GM23338 (cell line): ENCODE data around the gene CASK.

Experiments used
- CREB1 ChIP-seq: fragments of 250-450 bp; sonication (Bioruptor Pico); IDR thresholded peaks from 2 replicates; pipeline ENCODE4 v1.5.0; 2020; ENCODE audit warnings: low read depth, mild to moderate bottlenecking, moderate library complexity
- EZH2 ChIP-seq: fragments of 200-600 bp; sonication (generic); IDR thresholded peaks from one replicate; pipeline ENCODE4 v1.8.0; 2017; ENCODE audit warnings: antibody characterized with exemption, mild to moderate bottlenecking, low read depth; ENCODE audit not compliant: unreplicated experiment
- EZH2phosphoT487 ChIP-seq: fragments of 200-600 bp; sonication (generic); IDR thresholded peaks from one replicate; pipeline ENCODE4 v1.8.1; 2018; ENCODE audit warnings: antibody characterized with exemption; ENCODE audit not compliant: unreplicated experiment
- JUNB ChIP-seq: IDR thresholded peaks from one replicate; pipeline ENCODE4 v1.6.1; 2016; ENCODE audit warnings: antibody characterized with exemption; ENCODE audit not compliant: unreplicated experiment
- POLR2AphosphoS5 ChIP-seq: IDR thresholded peaks from 2 replicates; pipeline ENCODE4 v1.6.1; 2016; ENCODE audit warnings: antibody characterized with exemption, low read depth
- STAT1 ChIP-seq: IDR thresholded peaks from one replicate; pipeline ENCODE4 v1.6.1; 2016; ENCODE audit warnings: antibody characterized with exemption; ENCODE audit not compliant: unreplicated experiment
- ZNF114 ChIP-seq: fragments of 250-450 bp; sonication (Bioruptor Pico); IDR thresholded peaks from 2 replicates; pipeline ENCODE4 v1.5.0; 2020; ENCODE audit warnings: mild to moderate bottlenecking, moderate library complexity
- TF ChIP-seq, protein P1 (sequence below): IDR thresholded peaks from one replicate; pipeline ENCODE4 v1.6.1; 2018; ENCODE audit warnings: antibody characterized with exemption; ENCODE audit not compliant: unreplicated experiment
- TF ChIP-seq, protein P2 (sequence below), 2 experiments: fragments of 200-600 bp in 1 of 2; sonication (generic) in 1 of 2; conservative IDR thresholded peaks; 2 replicates each; pipeline versions ENCODE4 v1.5.1 to v1.6.1; 2016 to 2017; ENCODE audit warnings: antibody characterized with exemption in 2 of 2, low read depth in 2 of 2, mild to moderate bottlenecking in 2 of 2, moderate library complexity in 1 of 2

DNA sequence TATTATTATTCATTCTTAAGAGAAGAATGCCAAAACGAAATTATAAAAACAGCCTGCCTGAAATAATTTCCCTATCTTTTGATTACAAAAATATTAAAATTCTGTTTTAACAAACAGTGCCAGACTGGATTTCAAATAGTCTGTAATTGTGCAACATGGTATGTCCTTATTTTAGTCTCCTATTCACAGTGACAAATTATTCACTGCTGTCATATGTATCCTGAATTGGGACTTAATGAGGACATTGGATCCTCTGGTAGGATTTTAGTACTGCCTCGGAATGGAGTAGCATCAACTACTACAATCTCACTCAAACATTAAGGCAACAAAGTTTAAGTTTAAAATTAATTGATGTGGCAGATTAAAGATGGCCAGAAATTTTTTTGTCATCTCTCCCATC, 97.6 kb downstream of the CASK start:
- TF ChIP-seq POLR2AphosphoS5, result no peak
- no peak for TF ChIP-seq EZH2
- TF ChIP-seq, protein P1, sequence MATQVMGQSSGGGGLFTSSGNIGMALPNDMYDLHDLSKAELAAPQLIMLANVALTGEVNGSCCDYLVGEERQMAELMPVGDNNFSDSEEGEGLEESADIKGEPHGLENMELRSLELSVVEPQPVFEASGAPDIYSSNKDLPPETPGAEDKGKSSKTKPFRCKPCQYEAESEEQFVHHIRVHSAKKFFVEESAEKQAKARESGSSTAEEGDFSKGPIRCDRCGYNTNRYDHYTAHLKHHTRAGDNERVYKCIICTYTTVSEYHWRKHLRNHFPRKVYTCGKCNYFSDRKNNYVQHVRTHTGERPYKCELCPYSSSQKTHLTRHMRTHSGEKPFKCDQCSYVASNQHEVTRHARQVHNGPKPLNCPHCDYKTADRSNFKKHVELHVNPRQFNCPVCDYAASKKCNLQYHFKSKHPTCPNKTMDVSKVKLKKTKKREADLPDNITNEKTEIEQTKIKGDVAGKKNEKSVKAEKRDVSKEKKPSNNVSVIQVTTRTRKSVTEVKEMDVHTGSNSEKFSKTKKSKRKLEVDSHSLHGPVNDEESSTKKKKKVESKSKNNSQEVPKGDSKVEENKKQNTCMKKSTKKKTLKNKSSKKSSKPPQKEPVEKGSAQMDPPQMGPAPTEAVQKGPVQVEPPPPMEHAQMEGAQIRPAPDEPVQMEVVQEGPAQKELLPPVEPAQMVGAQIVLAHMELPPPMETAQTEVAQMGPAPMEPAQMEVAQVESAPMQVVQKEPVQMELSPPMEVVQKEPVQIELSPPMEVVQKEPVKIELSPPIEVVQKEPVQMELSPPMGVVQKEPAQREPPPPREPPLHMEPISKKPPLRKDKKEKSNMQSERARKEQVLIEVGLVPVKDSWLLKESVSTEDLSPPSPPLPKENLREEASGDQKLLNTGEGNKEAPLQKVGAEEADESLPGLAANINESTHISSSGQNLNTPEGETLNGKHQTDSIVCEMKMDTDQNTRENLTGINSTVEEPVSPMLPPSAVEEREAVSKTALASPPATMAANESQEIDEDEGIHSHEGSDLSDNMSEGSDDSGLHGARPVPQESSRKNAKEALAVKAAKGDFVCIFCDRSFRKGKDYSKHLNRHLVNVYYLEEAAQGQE, result no peak
- no peak for TF ChIP-seq ZNF114 (CRISPR knock-in tag)
- TF ChIP-seq, protein P2, sequence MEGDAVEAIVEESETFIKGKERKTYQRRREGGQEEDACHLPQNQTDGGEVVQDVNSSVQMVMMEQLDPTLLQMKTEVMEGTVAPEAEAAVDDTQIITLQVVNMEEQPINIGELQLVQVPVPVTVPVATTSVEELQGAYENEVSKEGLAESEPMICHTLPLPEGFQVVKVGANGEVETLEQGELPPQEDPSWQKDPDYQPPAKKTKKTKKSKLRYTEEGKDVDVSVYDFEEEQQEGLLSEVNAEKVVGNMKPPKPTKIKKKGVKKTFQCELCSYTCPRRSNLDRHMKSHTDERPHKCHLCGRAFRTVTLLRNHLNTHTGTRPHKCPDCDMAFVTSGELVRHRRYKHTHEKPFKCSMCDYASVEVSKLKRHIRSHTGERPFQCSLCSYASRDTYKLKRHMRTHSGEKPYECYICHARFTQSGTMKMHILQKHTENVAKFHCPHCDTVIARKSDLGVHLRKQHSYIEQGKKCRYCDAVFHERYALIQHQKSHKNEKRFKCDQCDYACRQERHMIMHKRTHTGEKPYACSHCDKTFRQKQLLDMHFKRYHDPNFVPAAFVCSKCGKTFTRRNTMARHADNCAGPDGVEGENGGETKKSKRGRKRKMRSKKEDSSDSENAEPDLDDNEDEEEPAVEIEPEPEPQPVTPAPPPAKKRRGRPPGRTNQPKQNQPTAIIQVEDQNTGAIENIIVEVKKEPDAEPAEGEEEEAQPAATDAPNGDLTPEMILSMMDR (conservative IDR thresholded peaks at IDR 0.05; ENCODE audit: low read depth in 2 of 2), result no peak
- TF ChIP-seq EZH2phosphoT487, result no peak
- no peak for TF ChIP-seq CREB1 (CRISPR knock-in tag)
- TF ChIP-seq JUNB, result no peak
- no peak for TF ChIP-seq STAT1
